ENCODE measurements around the gene APCDD1. TPM values are rescaled to one million over a fixed set of nuclear protein-coding genes. Genes with fewer than 3 reads are reported as not detected.
A peak's percentile ranks its signal among the peaks of the same experiment; 100 is the strongest.

Gene APCDD1
- total and polyA plus RNA-seq, 10 donors = 0.93 to 11.8 (median 5.6) TPM

DNA sequence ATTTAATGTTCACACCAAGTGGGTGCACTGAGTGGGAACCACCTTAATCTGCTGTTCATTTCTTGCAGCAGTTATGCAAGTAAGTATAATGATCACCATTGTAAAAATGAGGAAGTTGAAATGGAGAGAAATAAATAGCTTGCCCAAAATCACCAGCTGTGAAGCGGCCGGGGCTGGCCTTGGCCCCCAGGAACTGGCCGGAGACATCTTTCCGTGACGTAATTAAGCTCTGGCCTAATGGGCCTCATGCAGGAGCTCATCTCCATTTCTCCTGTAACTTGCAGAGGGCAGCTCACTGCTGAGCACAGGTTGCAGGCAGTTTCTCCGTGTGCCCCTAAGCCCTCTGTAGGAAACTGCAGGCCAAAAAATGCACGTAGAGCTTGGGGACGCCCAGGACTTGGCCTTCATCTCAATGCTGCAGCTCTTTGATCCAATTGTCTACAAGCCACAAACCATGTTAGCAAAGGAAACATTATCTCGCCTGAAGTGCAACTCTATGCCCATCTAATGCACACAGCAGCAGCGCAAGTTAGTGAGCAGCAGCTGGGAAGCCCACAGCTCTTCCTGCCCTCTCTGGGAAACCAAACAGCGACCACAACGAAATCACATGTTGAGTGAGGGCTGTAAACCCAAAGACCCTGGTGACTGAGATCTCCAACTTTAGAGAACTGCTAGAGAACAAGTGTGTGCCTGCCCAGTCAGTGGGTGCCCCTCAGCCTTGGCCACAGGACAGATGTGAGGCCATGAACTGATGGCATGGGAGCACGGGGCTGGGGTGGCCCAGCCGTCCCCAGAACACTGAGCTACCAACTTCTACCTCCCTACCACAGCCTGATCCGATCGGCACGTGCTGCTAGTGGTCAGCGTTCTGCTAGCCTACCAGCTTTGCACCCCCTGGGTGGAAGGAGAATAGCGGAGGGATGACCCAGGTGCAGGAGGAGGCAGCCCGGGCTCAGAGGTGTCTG, 28.8 kb downstream of the APCDD1 start:
- no peak for DNase-seq
- H3K4me1 ChIP-seq = peaks cover 0 to 39% (median 19%) of the 10 kb centered on the region in 6 donors
- WGBS, 5 donors = 45 to 55% (median 46%) methylated on average over 12 to 20 of the region's 20 CpGs
- H3K27me3 ChIP-seq (replicated peaks in 1 of 7) = no peaks in the 10 kb centered on the region
- TF ChIP-seq, protein P1, sequence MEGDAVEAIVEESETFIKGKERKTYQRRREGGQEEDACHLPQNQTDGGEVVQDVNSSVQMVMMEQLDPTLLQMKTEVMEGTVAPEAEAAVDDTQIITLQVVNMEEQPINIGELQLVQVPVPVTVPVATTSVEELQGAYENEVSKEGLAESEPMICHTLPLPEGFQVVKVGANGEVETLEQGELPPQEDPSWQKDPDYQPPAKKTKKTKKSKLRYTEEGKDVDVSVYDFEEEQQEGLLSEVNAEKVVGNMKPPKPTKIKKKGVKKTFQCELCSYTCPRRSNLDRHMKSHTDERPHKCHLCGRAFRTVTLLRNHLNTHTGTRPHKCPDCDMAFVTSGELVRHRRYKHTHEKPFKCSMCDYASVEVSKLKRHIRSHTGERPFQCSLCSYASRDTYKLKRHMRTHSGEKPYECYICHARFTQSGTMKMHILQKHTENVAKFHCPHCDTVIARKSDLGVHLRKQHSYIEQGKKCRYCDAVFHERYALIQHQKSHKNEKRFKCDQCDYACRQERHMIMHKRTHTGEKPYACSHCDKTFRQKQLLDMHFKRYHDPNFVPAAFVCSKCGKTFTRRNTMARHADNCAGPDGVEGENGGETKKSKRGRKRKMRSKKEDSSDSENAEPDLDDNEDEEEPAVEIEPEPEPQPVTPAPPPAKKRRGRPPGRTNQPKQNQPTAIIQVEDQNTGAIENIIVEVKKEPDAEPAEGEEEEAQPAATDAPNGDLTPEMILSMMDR (IDR thresholded peaks at IDR 0.05 in 8 of 11, conservative IDR thresholded peaks at IDR 0.05 in 3 of 11) = no peak
- TF ChIP-seq POLR2AphosphoS5 (IDR thresholded peaks at IDR 0.05) (no peak), POLR2A (IDR thresholded peaks at IDR 0.05) (no peak)
- H3K9me3 ChIP-seq = no peaks in the 10 kb centered on the region
- peak overlapping the region in 1 of 8 donors; percentile 8 for H3K4me3 ChIP-seq
- intact Hi-C loops (cut with DNase I; ENCODE audit: low total_unique reads) = no loop called here
- H3K36me3 ChIP-seq = peaks cover 0 to 17% (median 0%) of the 10 kb centered on the region in 6 donors
- H3K27ac ChIP-seq = peak overlapping the region in 4 of 8 donors; percentile 39 to 71 (median 42)

DNA sequence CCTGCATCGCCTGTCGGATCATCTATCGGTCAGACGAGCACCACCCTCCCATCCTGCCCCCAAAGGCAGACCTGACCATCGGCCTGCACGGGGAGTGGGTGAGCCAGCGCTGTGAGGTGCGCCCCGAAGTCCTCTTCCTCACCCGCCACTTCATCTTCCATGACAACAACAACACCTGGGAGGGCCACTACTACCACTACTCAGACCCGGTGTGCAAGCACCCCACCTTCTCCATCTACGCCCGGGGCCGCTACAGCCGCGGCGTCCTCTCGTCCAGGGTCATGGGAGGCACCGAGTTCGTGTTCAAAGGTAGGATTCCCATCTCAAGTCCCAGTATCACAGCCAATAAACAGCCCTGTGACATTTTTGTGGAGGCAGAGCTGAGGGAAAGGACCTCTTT, 31.0 kb downstream of the APCDD1 start:
- intact Hi-C loops (cut with DNase I; ENCODE audit: low total_unique reads) = no loop called here
- Histone ChIP-seq H3K4me3 (no peak overlapping the region), H3K36me3 (peaks cover 0 to 24% (median 0%) of the 10 kb centered on the region in 6 donors), H3K9me3 (no peaks in the 10 kb centered on the region), H3K27ac (no peak overlapping the region), H3K27me3 (replicated peaks in 1 of 7) (no peaks in the 10 kb centered on the region), H3K4me1 (peaks cover 0 to 31% (median 17%) of the 10 kb centered on the region in 6 donors)
- DNase-seq = no peak
- no peak for TF ChIP-seq POLR2A (IDR thresholded peaks at IDR 0.05)
- TF ChIP-seq, protein P1 (IDR thresholded peaks at IDR 0.05 in 8 of 11, conservative IDR thresholded peaks at IDR 0.05 in 3 of 11) = no peak
- no peak for TF ChIP-seq POLR2AphosphoS5 (IDR thresholded peaks at IDR 0.05)
- 94 to 97% (median 96%) methylated on average over 20 of the region's 20 CpGs for WGBS, 5 donors

DNA sequence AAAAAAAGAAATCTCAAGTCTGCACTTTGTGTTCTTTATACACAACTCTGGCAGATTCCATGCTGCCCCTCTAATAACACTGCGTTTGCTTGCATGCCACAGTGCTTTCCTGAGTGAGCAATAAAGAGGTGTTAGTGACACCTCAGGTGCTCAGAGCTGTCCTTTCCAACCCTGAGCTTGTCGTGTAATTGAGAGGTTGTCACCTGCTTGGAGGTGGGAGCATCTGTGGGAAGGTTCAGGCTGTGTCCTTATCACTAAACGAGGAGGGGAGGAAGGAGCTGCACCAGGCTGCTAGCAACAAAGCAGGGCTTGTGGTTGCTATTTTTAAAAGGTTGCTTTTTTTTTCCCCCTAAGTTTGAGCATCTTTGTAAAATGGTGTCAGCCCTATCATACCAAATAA, 31.9 kb downstream of the APCDD1 start:
- H3K9me3 ChIP-seq = no peaks in the 10 kb centered on the region
- H3K4me1 ChIP-seq = peaks cover 0 to 36% (median 17%) of the 10 kb centered on the region in 6 donors
- H3K4me3 ChIP-seq = no peak overlapping the region
- intact Hi-C loops (cut with DNase I; ENCODE audit: low total_unique reads) = no loop called here
- no peak for DNase-seq
- TF ChIP-seq, protein P1 (IDR thresholded peaks at IDR 0.05 in 8 of 11, conservative IDR thresholded peaks at IDR 0.05 in 3 of 11) = no peak
- TF ChIP-seq POLR2AphosphoS5 (IDR thresholded peaks at IDR 0.05) (no peak), POLR2A (IDR thresholded peaks at IDR 0.05) (no peak)
- no peak overlapping the region for H3K27ac ChIP-seq
- H3K27me3 ChIP-seq (replicated peaks in 1 of 7) = no peaks in the 10 kb centered on the region
- WGBS, 5 donors = 46 to 61% (median 53%) methylated on average over 3 of the region's 3 CpGs
- peaks cover 0 to 24% (median 0%) of the 10 kb centered on the region in 6 donors for H3K36me3 ChIP-seq

DNA sequence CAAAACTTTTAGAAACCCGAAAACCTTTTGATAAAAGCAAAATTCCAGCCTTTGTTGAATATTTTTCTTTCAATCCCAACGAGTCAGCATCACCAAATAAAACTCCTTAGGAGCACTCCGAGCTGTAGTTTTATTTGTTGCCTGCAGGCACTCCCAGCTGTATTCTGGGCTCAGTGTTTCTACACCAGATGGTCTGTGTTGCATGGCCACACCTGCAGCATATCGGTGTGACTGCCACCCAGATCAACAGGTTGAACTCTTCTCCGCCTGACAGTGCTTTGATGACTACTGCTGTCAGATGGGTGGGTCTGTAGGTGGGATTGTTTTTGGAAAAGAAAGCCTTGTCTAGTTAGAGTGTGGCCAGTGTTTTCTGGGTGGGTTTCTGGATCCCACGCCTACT, 32.7 kb downstream of the APCDD1 start:
- Histone ChIP-seq H3K27ac (no peak overlapping the region), H3K9me3 (no peaks in the 10 kb centered on the region), H3K4me1 (peaks cover 0 to 31% (median 15%) of the 10 kb centered on the region in 6 donors), H3K36me3 (peaks cover 0 to 24% (median 0%) of the 10 kb centered on the region in 6 donors), H3K27me3 (replicated peaks in 1 of 7) (no peaks in the 10 kb centered on the region), H3K4me3 (no peak overlapping the region)
- no peak for DNase-seq
- WGBS, 5 donors = 76 to 88% (median 86%) methylated on average over 6 of the region's 6 CpGs
- intact Hi-C loops (cut with DNase I; ENCODE audit: low total_unique reads) = no loop called here
- TF ChIP-seq, protein P1 (IDR thresholded peaks at IDR 0.05 in 8 of 11, conservative IDR thresholded peaks at IDR 0.05 in 3 of 11) = no peak
- no peak for TF ChIP-seq POLR2AphosphoS5 (IDR thresholded peaks at IDR 0.05)
- no peak for TF ChIP-seq POLR2A (IDR thresholded peaks at IDR 0.05)

All from spleen (tissue), 11 donors.